Measurements from ENCODE around the gene OR2S2.

DNA sequence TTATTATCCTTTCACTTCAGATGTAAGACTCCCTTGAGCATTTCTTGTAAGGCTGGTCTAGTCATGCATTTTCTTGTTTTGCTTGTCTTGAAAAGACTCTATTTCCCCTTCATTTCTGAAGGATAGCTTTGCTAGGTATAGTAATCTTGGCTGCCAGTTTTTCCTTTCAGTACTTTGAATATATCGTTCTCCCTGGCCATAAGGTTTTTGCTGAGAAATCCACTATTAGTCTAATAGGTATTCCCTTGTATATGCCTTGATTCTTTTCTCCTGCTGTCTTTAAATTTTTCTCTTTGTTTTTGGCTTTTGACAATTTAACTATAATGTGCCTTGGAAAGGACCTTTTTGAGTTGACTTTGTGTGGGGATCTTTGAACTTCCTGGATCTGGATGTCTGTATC, 16.8 kb upstream of the OR2S2 start:
- TF ChIP-seq, protein P1, sequence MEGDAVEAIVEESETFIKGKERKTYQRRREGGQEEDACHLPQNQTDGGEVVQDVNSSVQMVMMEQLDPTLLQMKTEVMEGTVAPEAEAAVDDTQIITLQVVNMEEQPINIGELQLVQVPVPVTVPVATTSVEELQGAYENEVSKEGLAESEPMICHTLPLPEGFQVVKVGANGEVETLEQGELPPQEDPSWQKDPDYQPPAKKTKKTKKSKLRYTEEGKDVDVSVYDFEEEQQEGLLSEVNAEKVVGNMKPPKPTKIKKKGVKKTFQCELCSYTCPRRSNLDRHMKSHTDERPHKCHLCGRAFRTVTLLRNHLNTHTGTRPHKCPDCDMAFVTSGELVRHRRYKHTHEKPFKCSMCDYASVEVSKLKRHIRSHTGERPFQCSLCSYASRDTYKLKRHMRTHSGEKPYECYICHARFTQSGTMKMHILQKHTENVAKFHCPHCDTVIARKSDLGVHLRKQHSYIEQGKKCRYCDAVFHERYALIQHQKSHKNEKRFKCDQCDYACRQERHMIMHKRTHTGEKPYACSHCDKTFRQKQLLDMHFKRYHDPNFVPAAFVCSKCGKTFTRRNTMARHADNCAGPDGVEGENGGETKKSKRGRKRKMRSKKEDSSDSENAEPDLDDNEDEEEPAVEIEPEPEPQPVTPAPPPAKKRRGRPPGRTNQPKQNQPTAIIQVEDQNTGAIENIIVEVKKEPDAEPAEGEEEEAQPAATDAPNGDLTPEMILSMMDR (IDR thresholded peaks at IDR 0.05; ENCODE audit: low read depth, low read length) = no peak
- no peak for TF ChIP-seq EZH2phosphoT487 (IDR thresholded peaks at IDR 0.05; ENCODE audit: low read depth)
